Measurements from ENCODE around the gene NAPEPLD.
"Not testable (repeated sequence)": the region's sequence is repeated elsewhere in the genome, so short reads cannot be mapped to it uniquely, and the experiment has no call there.

Gene NAPEPLD

DNA sequence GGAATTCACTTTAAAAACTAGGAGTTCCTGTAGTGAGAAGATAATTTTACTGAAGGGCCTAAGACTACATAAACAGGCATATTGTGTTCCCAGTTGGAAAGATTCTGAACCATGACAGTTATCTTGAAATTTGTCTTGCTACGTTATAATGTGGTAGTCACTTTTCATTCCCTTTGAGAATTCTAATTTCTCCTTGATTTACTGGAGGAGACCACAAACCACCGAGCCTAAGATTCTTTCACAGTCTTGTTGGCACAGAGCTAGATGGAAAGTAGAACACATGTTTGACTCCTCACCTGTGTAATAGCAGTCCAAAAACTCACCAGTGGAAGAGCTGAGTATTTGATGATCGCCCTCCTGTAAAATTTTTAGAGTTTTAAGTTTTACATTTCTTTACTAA lies 69.1 kb downstream of the NAPEPLD start:
- Mint-ChIP-seq H3K4me3 (no peak overlapping the region), H3K27me3 (no peaks in the 10 kb centered on the region), H3K36me3 (ENCODE audit: insufficient read depth) (peaks cover 9% of the 10 kb centered on the region), H3K4me1 (ENCODE audit: low read depth in 2 of 2) (peaks cover 15 to 30% of the 10 kb centered on the region in 2 donors), H3K9me3 (no peaks in the 10 kb centered on the region), H3K27ac (no peak overlapping the region)
- no peak for DNase-seq
- no peak for ATAC-seq (replicated peaks)

GRCh38 chr7:103078226-103078625 lies 70.7 kb downstream of the NAPEPLD start:
- not testable (repeated sequence) for H3K27me3 Mint-ChIP-seq; DNase-seq; H3K9me3 Mint-ChIP-seq; ATAC-seq (replicated peaks); H3K4me3 Mint-ChIP-seq; H3K36me3 Mint-ChIP-seq (ENCODE audit: insufficient read depth)
- Mint-ChIP-seq H3K27ac (peak overlapping the region in 1 of 2 donors; percentile 28), H3K4me1 (ENCODE audit: low read depth in 2 of 2) (peaks cover 24 to 42% of the 10 kb centered on the region in 2 donors)

GRCh38 chr7:103077318-103077717 lies 71.6 kb downstream of the NAPEPLD start:
- peaks cover 22 to 34% of the 10 kb centered on the region in 2 donors for H3K4me1 Mint-ChIP-seq (ENCODE audit: low read depth in 2 of 2)

DNA sequence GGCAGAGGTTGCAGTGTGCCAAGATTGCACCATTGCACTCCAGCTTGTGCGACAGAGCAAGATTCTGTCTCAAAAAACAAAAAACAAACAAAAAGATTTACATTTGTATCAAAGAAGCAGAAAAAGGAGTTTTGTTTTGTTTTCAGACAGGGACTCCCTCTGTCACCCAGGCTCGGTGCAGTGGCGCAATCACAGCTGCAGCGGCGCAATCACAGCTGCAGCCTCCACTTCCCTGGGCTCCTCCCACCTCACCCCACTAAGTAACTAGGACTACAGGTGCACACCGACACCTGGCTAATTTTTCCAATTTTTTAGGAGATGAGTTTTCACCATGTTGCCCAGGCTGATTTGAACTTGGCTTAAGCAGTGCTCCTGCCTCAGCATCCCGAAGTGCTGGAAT lies 72.1 kb downstream of the NAPEPLD start:
- ATAC-seq (replicated peaks): no peak
- no peaks in the 10 kb centered on the region for H3K9me3 Mint-ChIP-seq
- DNase-seq: no peak
- H3K36me3 Mint-ChIP-seq (ENCODE audit: insufficient read depth): peaks cover 3% of the 10 kb centered on the region
- peaks cover 21 to 30% of the 10 kb centered on the region in 2 donors for H3K4me1 Mint-ChIP-seq (ENCODE audit: low read depth in 2 of 2)
- no peaks in the 10 kb centered on the region for H3K27me3 Mint-ChIP-seq
- no peak overlapping the region for H3K4me3 Mint-ChIP-seq
- H3K27ac Mint-ChIP-seq: peak overlapping the region in 1 of 2 donors; percentile 93

More at GRCh38 chr7:103077318-103077717, 71.6 kb downstream of the NAPEPLD start:
- no peaks in the 10 kb centered on the region for H3K9me3 Mint-ChIP-seq
- H3K36me3 Mint-ChIP-seq (ENCODE audit: insufficient read depth): peaks cover 3% of the 10 kb centered on the region
- H3K27me3 Mint-ChIP-seq: no peaks in the 10 kb centered on the region
- no peak overlapping the region for H3K27ac Mint-ChIP-seq
- ATAC-seq (replicated peaks): no peak
- DNase-seq: no peak
- H3K4me3 Mint-ChIP-seq: no peak overlapping the region

DNA sequence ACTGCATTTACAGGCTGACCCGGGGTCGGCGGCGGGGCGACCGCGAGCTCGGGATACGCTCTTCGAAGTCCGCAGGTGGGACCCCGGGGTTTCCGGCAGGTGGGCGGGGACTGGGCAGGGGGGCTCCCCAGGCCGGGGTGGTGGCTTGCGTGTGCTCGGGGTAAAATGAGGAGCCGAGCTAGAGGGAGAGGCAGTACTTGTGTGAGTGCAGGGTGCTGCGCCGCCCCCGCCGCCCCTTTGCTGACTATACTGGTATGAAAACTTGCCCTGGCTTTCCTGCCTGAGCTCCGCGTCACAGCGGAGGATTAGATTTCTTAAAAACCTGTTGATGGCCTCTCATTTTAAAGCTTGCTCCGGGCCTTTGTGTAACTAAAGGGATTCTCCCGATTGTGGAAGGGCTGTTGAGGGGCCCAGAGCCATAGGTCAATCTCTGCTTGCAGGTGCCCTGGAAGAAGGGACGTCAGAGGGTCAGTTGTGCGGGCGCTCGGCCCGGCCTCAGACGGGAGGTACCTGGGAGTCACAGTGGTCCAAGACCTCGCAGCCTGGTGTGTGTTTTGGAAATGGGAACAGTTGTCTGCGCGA lies 73.5 kb downstream of the NAPEPLD start:
- peaks cover 3% of the 10 kb centered on the region for H3K36me3 Mint-ChIP-seq (ENCODE audit: insufficient read depth)
- ATAC-seq (replicated peaks) (peak; percentile 59), DNase-seq (peak in 2 of 3 experiments; percentile 50 to 51)
- H3K9me3 Mint-ChIP-seq: no peaks in the 10 kb centered on the region
- H3K27me3 Mint-ChIP-seq: no peaks in the 10 kb centered on the region
- peak overlapping the region; percentile 93 to 94 for H3K27ac Mint-ChIP-seq
- H3K4me3 Mint-ChIP-seq: peak overlapping the region; percentile 91 to 96
- H3K4me1 Mint-ChIP-seq (ENCODE audit: low read depth in 2 of 2): peaks cover 21 to 30% of the 10 kb centered on the region in 2 donors

DNA sequence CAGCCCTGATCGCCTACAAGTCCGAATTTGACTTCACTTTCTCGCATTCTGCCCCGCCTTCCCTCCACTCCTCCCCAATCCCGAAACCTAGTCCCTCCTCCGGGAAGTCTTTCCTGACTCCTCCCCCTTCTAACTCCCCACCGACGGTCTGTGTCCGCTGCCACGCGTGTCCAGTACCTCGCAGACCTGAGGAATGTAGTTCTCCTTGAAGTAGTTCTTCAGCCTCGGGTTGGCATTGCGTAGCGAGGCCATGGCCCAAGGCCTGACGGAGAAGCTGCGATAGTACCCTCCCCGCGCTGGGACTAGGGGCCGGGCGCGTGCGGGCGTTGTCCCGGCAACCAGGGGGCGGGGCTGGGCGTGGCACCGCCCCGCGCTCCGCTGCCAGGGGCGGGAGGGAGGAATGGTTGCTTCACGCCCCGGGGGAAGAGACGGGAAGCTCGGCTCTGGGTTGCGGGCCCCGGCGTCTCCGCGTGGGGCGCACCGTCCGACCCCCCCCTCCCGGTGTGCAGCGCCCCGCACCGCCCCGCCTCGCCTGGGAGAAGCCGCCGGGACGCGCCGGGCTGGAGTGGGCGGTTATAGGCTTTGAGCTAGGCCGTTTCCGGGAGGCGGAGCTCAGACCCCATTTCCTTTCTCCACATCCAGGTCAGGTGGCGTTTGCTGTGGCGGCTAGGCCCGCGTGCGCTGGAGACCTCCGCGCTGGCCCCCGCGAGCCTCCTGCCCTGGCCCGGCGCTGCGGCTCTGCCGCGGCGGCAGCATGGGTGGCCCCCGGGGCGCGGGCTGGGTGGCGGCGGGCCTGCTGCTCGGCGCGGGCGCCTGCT lies 74.2 kb downstream of the NAPEPLD start, which contains the start of the genes ARMC10 and FBXL13:
TSS of gene ARMC10 (plus strand) at position 622 of the 818 bp plus-strand sequence. CDS start at position 755, 133 bp downstream.
TSS of gene FBXL13 (minus strand) at position 278 of the 818 bp plus-strand sequence.
- Mint-ChIP-seq H3K4me1 (ENCODE audit: low read depth in 2 of 2) (peaks cover 19 to 27% of the 10 kb centered on the region in 2 donors), H3K27ac (peak within 1 kb of the TSS; percentile 93 to 94), H3K4me3 (peak within 1 kb of the TSS; percentile 91 to 96), H3K9me3 (no peaks in the 10 kb centered on the region), H3K36me3 (ENCODE audit: insufficient read depth) (peaks cover 3% of the 10 kb centered on the region), H3K27me3 (no peaks in the 10 kb centered on the region)
- ATAC-seq (replicated peaks) (peak; percentile 78), DNase-seq (peak; percentile 79 to 87 (median 84))

GRCh38 chr7:103073989-103074518 lies 74.8 kb downstream of the NAPEPLD start:
- Mint-ChIP-seq H3K4me1 (ENCODE audit: low read depth in 2 of 2) (peaks cover 19 to 27% of the 10 kb centered on the region in 2 donors), H3K27ac (peak overlapping the region; percentile 81 to 87), H3K27me3 (no peaks in the 10 kb centered on the region), H3K36me3 (ENCODE audit: insufficient read depth) (peaks cover 3% of the 10 kb centered on the region), H3K9me3 (no peaks in the 10 kb centered on the region), H3K4me3 (peak overlapping the region; percentile 91 to 96)
- no peak for ATAC-seq (replicated peaks)
- peak in 1 of 3 experiments; percentile 2 for DNase-seq

DNA sequence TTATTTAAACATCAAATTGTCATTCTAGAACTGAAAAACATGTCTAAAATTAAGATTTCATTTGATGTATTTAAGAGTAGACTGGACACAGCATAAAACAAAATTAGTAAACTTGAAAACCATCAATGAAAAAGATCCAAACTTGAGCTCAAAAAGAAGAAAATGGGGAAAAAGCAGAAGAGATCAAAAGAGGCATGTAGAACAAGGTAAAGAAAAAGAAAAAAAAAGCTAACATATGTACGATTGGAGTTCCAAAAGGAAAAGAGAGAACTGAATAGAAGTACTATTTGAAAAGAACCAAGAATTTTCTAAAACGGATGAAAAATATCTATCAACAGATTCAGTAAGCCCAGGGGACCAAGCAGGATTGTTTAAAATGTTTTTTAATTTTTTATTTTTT lies 77.9 kb downstream of the NAPEPLD start:
- Mint-ChIP-seq H3K9me3 (no peaks in the 10 kb centered on the region), H3K27me3 (peaks cover 0 to 11% of the 10 kb centered on the region in 2 donors), H3K36me3 (ENCODE audit: insufficient read depth) (peaks cover 3% of the 10 kb centered on the region), H3K4me3 (no peak overlapping the region), H3K27ac (no peak overlapping the region), H3K4me1 (ENCODE audit: low read depth in 2 of 2) (peaks cover 15 to 18% of the 10 kb centered on the region in 2 donors)
- no peak for ATAC-seq (replicated peaks)
- DNase-seq: no peak

DNA sequence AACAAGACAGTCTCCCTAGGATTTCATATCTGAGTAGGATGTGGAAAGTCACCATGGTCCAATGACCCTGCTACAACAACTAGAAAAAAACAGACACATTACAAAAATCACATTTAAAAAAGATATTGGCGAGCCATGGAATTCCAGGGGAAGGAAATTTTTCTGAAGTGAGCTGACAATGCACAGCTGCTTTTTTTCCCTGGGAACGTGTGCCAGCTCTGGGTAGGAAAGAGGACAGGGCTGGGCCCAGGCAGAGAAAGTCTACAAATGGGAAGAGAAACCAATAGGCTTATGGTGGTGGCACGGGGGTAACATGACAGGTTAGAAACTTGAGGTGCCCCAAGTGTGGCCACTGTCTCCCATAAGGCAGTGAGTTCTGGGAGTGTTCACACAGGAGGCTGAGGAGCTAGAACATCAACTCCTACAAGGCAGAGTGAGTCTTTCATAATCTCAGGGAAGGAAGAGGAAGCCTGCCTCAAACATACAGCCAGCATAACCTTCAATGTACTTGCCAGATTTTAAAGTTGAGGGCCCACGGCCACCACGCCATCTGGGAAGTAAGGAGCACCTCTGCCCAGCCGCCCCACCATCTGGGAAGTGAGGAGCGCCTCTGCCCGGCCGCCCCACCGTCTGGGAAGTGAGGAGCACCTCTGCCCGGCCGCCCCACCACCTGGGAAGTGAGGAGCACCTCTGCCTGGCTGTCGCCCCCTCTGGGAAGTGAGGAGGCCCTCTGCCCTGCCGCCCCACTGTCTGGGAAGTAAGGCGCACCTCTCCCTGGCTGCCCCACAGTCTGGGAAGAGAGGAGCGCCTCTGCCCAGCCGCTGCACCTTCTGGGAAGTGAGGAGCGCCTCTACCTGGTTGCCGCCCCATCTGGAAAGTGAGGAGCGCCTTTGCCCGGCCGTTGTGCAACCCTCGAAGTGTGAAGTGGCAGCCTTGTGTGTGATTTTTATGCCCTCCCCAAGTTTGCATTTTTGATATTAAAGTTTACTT lies 80.2 kb downstream of the NAPEPLD start:
- ATAC-seq (replicated peaks): no peak
- Mint-ChIP-seq H3K9me3 (no peaks in the 10 kb centered on the region), H3K36me3 (ENCODE audit: insufficient read depth) (no peaks in the 10 kb centered on the region), H3K27ac (no peak overlapping the region), H3K4me1 (ENCODE audit: low read depth in 2 of 2) (peaks cover under 1 to 2% of the 10 kb centered on the region in 2 donors), H3K27me3 (peaks cover 0 to 11% of the 10 kb centered on the region in 2 donors), H3K4me3 (no peak overlapping the region)
- DNase-seq: no peak

- Mint-ChIP-seq H3K36me3 (ENCODE audit: insufficient read depth) (no peaks in the 10 kb centered on the region), H3K4me1 (ENCODE audit: low read depth in 2 of 2) (no peaks in the 10 kb centered on the region), H3K9me3 (no peaks in the 10 kb centered on the region), H3K4me3 (no peak overlapping the region), H3K27ac (no peak overlapping the region), H3K27me3 (peaks cover 0 to 11% of the 10 kb centered on the region in 2 donors)
- DNase-seq (peak; percentile 16 to 30 (median 24)), ATAC-seq (replicated peaks) (peak; percentile 65)
Observed at GRCh38 chr7:103065667-103066066, 83.2 kb downstream of the NAPEPLD start.

- ATAC-seq (replicated peaks): no peak
- Mint-ChIP-seq H3K4me3 (no peak overlapping the region), H3K27me3 (peaks cover 0 to 11% of the 10 kb centered on the region in 2 donors), H3K36me3 (ENCODE audit: insufficient read depth) (no peaks in the 10 kb centered on the region), H3K4me1 (ENCODE audit: low read depth in 2 of 2) (no peaks in the 10 kb centered on the region), H3K27ac (no peak overlapping the region), H3K9me3 (no peaks in the 10 kb centered on the region)
- DNase-seq: no peak
Observed at GRCh38 chr7:103063895-103064294, 85.0 kb downstream of the NAPEPLD start.

GRCh38 chr7:103059471-103059870 lies 89.4 kb downstream of the NAPEPLD start:
- Mint-ChIP-seq H3K4me1 (ENCODE audit: low read depth in 2 of 2) (no peaks in the 10 kb centered on the region), H3K27ac (no peak overlapping the region), H3K36me3 (ENCODE audit: insufficient read depth) (no peaks in the 10 kb centered on the region), H3K4me3 (no peak overlapping the region), H3K27me3 (no peaks in the 10 kb centered on the region), H3K9me3 (no peaks in the 10 kb centered on the region)
- no peak for DNase-seq
- ATAC-seq (replicated peaks): no peak

DNA sequence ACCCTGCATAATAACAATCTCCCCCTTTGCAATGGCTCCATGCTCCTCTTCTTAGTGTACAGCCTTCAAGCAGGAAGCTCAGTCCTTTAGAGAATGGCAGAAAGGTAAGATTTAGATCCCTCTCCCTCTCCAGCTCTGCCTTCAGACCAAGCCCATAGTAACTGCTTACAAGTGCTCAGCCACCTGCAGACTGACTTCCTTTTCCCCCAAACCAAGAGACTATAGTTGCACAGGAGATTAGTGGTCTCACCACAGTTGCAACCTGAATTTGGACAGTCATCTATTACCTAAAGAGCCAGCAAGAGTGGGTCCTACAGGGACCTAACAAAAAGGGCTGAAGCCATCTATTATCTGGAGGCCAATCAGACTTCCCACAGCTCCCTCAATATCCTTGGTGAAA lies 90.8 kb downstream of the NAPEPLD start:
- DNase-seq (no peak), ATAC-seq (replicated peaks) (no peak)
- no peaks in the 10 kb centered on the region for H3K36me3 Mint-ChIP-seq (ENCODE audit: insufficient read depth)
- H3K9me3 Mint-ChIP-seq: no peaks in the 10 kb centered on the region
- no peak overlapping the region for H3K4me3 Mint-ChIP-seq
- no peaks in the 10 kb centered on the region for H3K27me3 Mint-ChIP-seq
- no peaks in the 10 kb centered on the region for H3K4me1 Mint-ChIP-seq (ENCODE audit: low read depth in 2 of 2)
- no peak overlapping the region for H3K27ac Mint-ChIP-seq

Measured in effector memory CD8-positive, alpha-beta T cell (primary cell).